GM12891 (cell line): Measurements from ENCODE around the gene TRUB1.

Source experiments
- PAX5 ChIP-seq: IDR thresholded peaks from 2 replicates; pipeline ENCODE4 v1.6.1; 2011; ENCODE audit warnings: low read length, moderate library complexity, mild to moderate bottlenecking; ENCODE audit not compliant: insufficient read depth, severe bottlenecking
- POLR2A ChIP-seq: IDR thresholded peaks from 2 replicates; pipeline ENCODE4 v1.6.1; 2011; ENCODE audit warnings: low read depth, low read length, control low read depth
- POLR2AphosphoS5 ChIP-seq: IDR thresholded peaks from 2 replicates; pipeline ENCODE4 v1.6.1; 2011; ENCODE audit warnings: low read depth, low read length, control low read depth
- SPI1 ChIP-seq: IDR thresholded peaks from 2 replicates; pipeline ENCODE4 v1.6.1; 2011; ENCODE audit warnings: low read depth, low read length, control low read depth
- TAF1 ChIP-seq: IDR thresholded peaks from 2 replicates; pipeline ENCODE4 v1.6.1; 2011; ENCODE audit warnings: low read depth, low read length, control low read depth

GRCh38 chr10:114957673-114958072, 19.7 kb downstream of the TRUB1 start:
- TF ChIP-seq POLR2A (no peak), POLR2AphosphoS5 (no peak), TAF1 (no peak), PAX5 (no peak), SPI1 (no peak)
